ENCODE results near the gene CPS1.

CPS1 gene

GRCh38 chr2:210623506-210623905, 67.1 kb downstream of the CPS1 start:
- H4K20me1 ChIP-seq (ENCODE audit: insufficient read depth, low read length, poor library complexity, severe bottlenecking) = no peaks in the 10 kb centered on the region
- no peaks in the 10 kb centered on the region for H3K4me1 ChIP-seq (ENCODE audit: insufficient read depth, low read length, poor library complexity, severe bottlenecking)
- no peaks in the 10 kb centered on the region for H3K9me3 ChIP-seq (ENCODE audit: insufficient read depth, low read depth, low read length)
- TF ChIP-seq EZH2phosphoT487 (IDR thresholded peaks at IDR 0.05; ENCODE audit: borderline replicate concordance) (no peak), CTCF (conservative IDR thresholded peaks at IDR 0.05; ENCODE audit: low read length) (no peak)
- H3K4me2 ChIP-seq (ENCODE audit: low read depth, low read length, poor library complexity, severe bottlenecking) = no peak overlapping the region
- H3K27me3 ChIP-seq (ENCODE audit: insufficient read depth, low read length, poor library complexity, severe bottlenecking) = no peaks in the 10 kb centered on the region
- no peak overlapping the region for H3K4me3 ChIP-seq (ENCODE audit: low read length, poor library complexity, severe bottlenecking)
- no peaks in the 10 kb centered on the region for H3K9me2 ChIP-seq (replicated peaks; ENCODE audit: low read depth, low read length)
- H2AFZ ChIP-seq (ENCODE audit: low read length) = no peak overlapping the region
- no peaks in the 10 kb centered on the region for H3K79me2 ChIP-seq (ENCODE audit: insufficient read depth, low read length)
- H3F3A ChIP-seq (ENCODE audit: low read depth) = no peaks in the 10 kb centered on the region
- H3K36me3 ChIP-seq (ENCODE audit: insufficient read depth, low read length) = no peaks in the 10 kb centered on the region
- no peak overlapping the region for H3K9ac ChIP-seq (ENCODE audit: low read depth, low read length, poor library complexity, severe bottlenecking)

DNA sequence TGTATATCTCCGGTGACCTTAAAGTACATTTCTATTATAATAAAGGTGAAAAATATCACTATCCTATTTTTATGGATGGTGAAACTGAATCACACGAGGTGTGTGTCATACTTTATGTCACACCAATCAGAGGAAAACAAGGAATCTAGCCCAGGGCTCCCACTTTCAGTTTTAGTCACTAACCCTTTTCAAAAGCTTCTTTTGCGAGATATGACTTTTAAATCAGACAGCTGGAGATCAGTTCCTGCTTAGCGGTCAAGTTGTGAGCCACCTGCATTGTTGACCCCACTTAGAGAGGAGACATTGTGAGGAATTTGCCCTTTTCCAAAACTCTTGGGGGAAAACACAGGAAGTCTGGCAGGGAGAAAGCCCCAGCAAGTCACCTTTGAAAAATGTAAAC, 70.5 kb downstream of the CPS1 start:
- Histone ChIP-seq H3K9me3 (ENCODE audit: insufficient read depth, low read depth, low read length) (no peaks in the 10 kb centered on the region), H3K36me3 (ENCODE audit: insufficient read depth, low read length) (no peaks in the 10 kb centered on the region), H3K9me2 (replicated peaks; ENCODE audit: low read depth, low read length) (no peaks in the 10 kb centered on the region), H2AFZ (ENCODE audit: low read length) (no peak overlapping the region), H3K27me3 (ENCODE audit: insufficient read depth, low read length, poor library complexity, severe bottlenecking) (no peaks in the 10 kb centered on the region), H3F3A (ENCODE audit: low read depth) (no peaks in the 10 kb centered on the region), H3K9ac (ENCODE audit: low read depth, low read length, poor library complexity, severe bottlenecking) (no peak overlapping the region), H3K79me2 (ENCODE audit: insufficient read depth, low read length) (no peaks in the 10 kb centered on the region), H3K4me3 (ENCODE audit: low read length, poor library complexity, severe bottlenecking) (no peak overlapping the region), H3K4me2 (ENCODE audit: low read depth, low read length, poor library complexity, severe bottlenecking) (no peak overlapping the region), H4K20me1 (ENCODE audit: insufficient read depth, low read length, poor library complexity, severe bottlenecking) (no peaks in the 10 kb centered on the region), H3K4me1 (ENCODE audit: insufficient read depth, low read length, poor library complexity, severe bottlenecking) (no peaks in the 10 kb centered on the region)
- TF ChIP-seq EZH2phosphoT487 (IDR thresholded peaks at IDR 0.05; ENCODE audit: borderline replicate concordance) (no peak), CTCF (conservative IDR thresholded peaks at IDR 0.05; ENCODE audit: low read length) (no peak)

GRCh38 chr2:210630873-210631560, 74.6 kb downstream of the CPS1 start:
- Histone ChIP-seq H3K36me3 (ENCODE audit: insufficient read depth, low read length) (no peaks in the 10 kb centered on the region), H3K9me2 (replicated peaks; ENCODE audit: low read depth, low read length) (no peaks in the 10 kb centered on the region), H3K9ac (ENCODE audit: low read depth, low read length, poor library complexity, severe bottlenecking) (no peak overlapping the region), H3K4me2 (ENCODE audit: low read depth, low read length, poor library complexity, severe bottlenecking) (no peak overlapping the region), H3K4me1 (ENCODE audit: insufficient read depth, low read length, poor library complexity, severe bottlenecking) (no peaks in the 10 kb centered on the region), H3K4me3 (ENCODE audit: low read length, poor library complexity, severe bottlenecking) (no peak overlapping the region), H2AFZ (ENCODE audit: low read length) (no peak overlapping the region), H4K20me1 (ENCODE audit: insufficient read depth, low read length, poor library complexity, severe bottlenecking) (no peaks in the 10 kb centered on the region), H3F3A (ENCODE audit: low read depth) (no peaks in the 10 kb centered on the region), H3K27me3 (ENCODE audit: insufficient read depth, low read length, poor library complexity, severe bottlenecking) (no peaks in the 10 kb centered on the region), H3K9me3 (ENCODE audit: insufficient read depth, low read depth, low read length) (no peaks in the 10 kb centered on the region), H3K79me2 (ENCODE audit: insufficient read depth, low read length) (no peaks in the 10 kb centered on the region)
- TF ChIP-seq CTCF (conservative IDR thresholded peaks at IDR 0.05; ENCODE audit: low read length) (no peak), EZH2phosphoT487 (IDR thresholded peaks at IDR 0.05; ENCODE audit: borderline replicate concordance) (no peak)
